ENCODE measurements around the gene COG8. TPM values are rescaled to one million over a fixed set of nuclear protein-coding genes. Genes with fewer than 3 reads are reported as not detected.

The COG8 gene
- total and polyA plus RNA-seq, 2 experiments from 2014 or later = 21.4 to 79.9 TPM

GRCh38 chr16:69386596-69386995 lies 47.2 kb upstream of the COG8 start:
- peak overlapping the region; percentile 82 for H3K4me3 ChIP-seq
- peaks cover 7% of the 10 kb centered on the region for H3K27me3 Mint-ChIP-seq (ENCODE audit: insufficient read depth, low read depth, poor library complexity)
- H3F3A ChIP-seq (replicated peaks; ENCODE audit: low read depth) = peaks cover 18% of the 10 kb centered on the region; the same call in 1 of the 2 replicates
- TF ChIP-seq JUNB (IDR thresholded peaks at IDR 0.05; ENCODE audit: unreplicated experiment) (no peak), ZNF331 (CRISPR knock-in tag; IDR thresholded peaks at IDR 0.05; ENCODE audit: low read depth) (no peak), POLR2AphosphoS5 (IDR thresholded peaks at IDR 0.05; ENCODE audit: low read depth) (no peak)
- H3K36me3 Mint-ChIP-seq (ENCODE audit: low read depth) = peaks cover 30% of the 10 kb centered on the region
- no peak for DNase-seq (ENCODE audit: low spot score)
- peak overlapping the region; percentile 100; the same call in 1 of the 2 replicates for H2AFZ ChIP-seq
- no peak overlapping the region for H3K27ac Mint-ChIP-seq
- no peaks in the 10 kb centered on the region for H3K27me3 ChIP-seq (ENCODE audit: insufficient read depth)
- peak overlapping the region; percentile 83; the same call in 2 of the 3 replicates for H3K4me3 Mint-ChIP-seq
- H3K4me1 ChIP-seq (ENCODE audit: insufficient read depth) = 0 out of 2 replicates have a peak, but pooled peaks cover 3% of the 10 kb centered on the region
- no peaks in the 10 kb centered on the region for H3K9me3 Mint-ChIP-seq
- H3K79me2 ChIP-seq (replicated peaks; ENCODE audit: insufficient read depth) = peaks cover 34% of the 10 kb centered on the region
- no peak for ATAC-seq
- peak overlapping the region; percentile 74 for H3K4me2 ChIP-seq
- peaks cover 5% of the 10 kb centered on the region; the same call in 1 of the 2 replicates for H3K9me2 ChIP-seq (ENCODE audit: insufficient read depth)
- H3K27ac ChIP-seq (ENCODE audit: low read depth) = no peak overlapping the region
- H3K4me1 Mint-ChIP-seq = peaks cover 6% of the 10 kb centered on the region; the same call in 2 of the 3 replicates
- H4K20me1 ChIP-seq (replicated peaks; ENCODE audit: insufficient read depth) = no peaks in the 10 kb centered on the region; the same call in 1 of the 2 replicates
- peaks cover 23% of the 10 kb centered on the region for H3K36me3 ChIP-seq (ENCODE audit: insufficient read depth)

DNA sequence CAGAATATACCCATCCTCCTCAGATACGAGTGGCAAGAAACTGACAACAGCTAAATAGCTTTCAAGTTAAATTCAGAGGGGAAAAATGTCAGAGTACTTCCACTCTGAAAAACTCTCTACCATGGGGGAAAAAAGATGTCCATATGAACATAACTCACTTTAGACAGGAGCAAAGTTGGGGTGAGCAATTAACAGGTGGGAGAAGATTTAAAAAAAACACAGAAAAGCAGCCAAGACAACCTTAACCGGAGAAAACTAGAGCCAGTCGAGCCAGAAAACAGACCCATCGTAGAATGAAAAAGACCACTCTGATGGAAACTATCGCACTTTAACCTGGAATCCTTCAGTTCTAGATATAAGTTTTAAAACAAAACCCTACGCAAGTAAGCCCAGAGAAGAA lies 45.6 kb upstream of the COG8 start:
- peaks cover 33% of the 10 kb centered on the region for H3K36me3 ChIP-seq (ENCODE audit: insufficient read depth)
- peak overlapping the region; percentile 83 for H3K4me3 Mint-ChIP-seq
- H3K27me3 Mint-ChIP-seq (ENCODE audit: insufficient read depth, low read depth, poor library complexity) = peaks cover 8% of the 10 kb centered on the region
- DNase-seq (ENCODE audit: low spot score) (no peak), ATAC-seq (no peak)
- H3K4me1 Mint-ChIP-seq = peaks cover 6% of the 10 kb centered on the region; the same call in 2 of the 3 replicates
- H3K27me3 ChIP-seq (ENCODE audit: insufficient read depth) = no peaks in the 10 kb centered on the region
- no peak overlapping the region for H2AFZ ChIP-seq
- peaks cover 41% of the 10 kb centered on the region for H3K79me2 ChIP-seq (replicated peaks; ENCODE audit: insufficient read depth)
- no peaks in the 10 kb centered on the region for H3K9me3 Mint-ChIP-seq
- H3K9me2 ChIP-seq (ENCODE audit: insufficient read depth) = peaks cover 5% of the 10 kb centered on the region; the same call in 1 of the 2 replicates
- 0 out of 2 replicates have a peak, but pooled peaks cover 3% of the 10 kb centered on the region for H3K4me1 ChIP-seq (ENCODE audit: insufficient read depth)
- peak overlapping the region; percentile 82 for H3K4me3 ChIP-seq
- peaks cover 18% of the 10 kb centered on the region; the same call in 1 of the 2 replicates for H3F3A ChIP-seq (replicated peaks; ENCODE audit: low read depth)
- peaks cover 44% of the 10 kb centered on the region for H3K36me3 Mint-ChIP-seq (ENCODE audit: low read depth)
- peak overlapping the region; percentile 93 for H3K27ac Mint-ChIP-seq
- peak overlapping the region; percentile 86; the same call in 1 of the 2 replicates for H3K27ac ChIP-seq (ENCODE audit: low read depth)
- peaks cover 5% of the 10 kb centered on the region for H4K20me1 ChIP-seq (replicated peaks; ENCODE audit: insufficient read depth)
- H3K4me2 ChIP-seq = peak overlapping the region; percentile 80
- TF ChIP-seq STAT1 (IDR thresholded peaks at IDR 0.05; ENCODE audit: unreplicated experiment) (no peak), REST (IDR thresholded peaks at IDR 0.05; ENCODE audit: unreplicated experiment) (no peak), NANOG (IDR thresholded peaks at IDR 0.05; ENCODE audit: borderline replicate concordance) (no peak), ETS1 (IDR thresholded peaks at IDR 0.05) (no peak), EZH2 (IDR thresholded peaks at IDR 0.05; ENCODE audit: low read depth, unreplicated experiment) (no peak), CREB1 (CRISPR knock-in tag; IDR thresholded peaks at IDR 0.05; ENCODE audit: low read depth) (no peak), POLR2AphosphoS5 (IDR thresholded peaks at IDR 0.05; ENCODE audit: low read depth) (no peak), EZH2phosphoT487 (IDR thresholded peaks at IDR 0.05; ENCODE audit: unreplicated experiment) (no peak), ZNF114 (CRISPR knock-in tag; IDR thresholded peaks at IDR 0.05) (no peak), JUNB (IDR thresholded peaks at IDR 0.05; ENCODE audit: unreplicated experiment) (no peak), CTCF (conservative IDR thresholded peaks at IDR 0.05; ENCODE audit: low read depth in 2 of 2) (no peak), ZNF331 (CRISPR knock-in tag; IDR thresholded peaks at IDR 0.05; ENCODE audit: low read depth) (no peak)

Data from GM23338 (cell line).